SK-N-SH (cell line): ENCODE measurements around the gene GNA15. TPM values are rescaled to one million over a fixed set of nuclear protein-coding genes. Genes with fewer than 3 reads are reported as not detected.

Experiments
- CTCF ChIA-PET: fragments of 300-600, 350-600 bp; formaldehyde crosslinking; extraction: SDS; loops from one replicate; lab custom pipeline; 2021; lab: Yijun Ruan, JAX
- POLR2A ChIA-PET: fragments of 350-600 bp; sonication (Branson Sonifier 250); formaldehyde crosslinking; extraction: SDS; loops from one replicate; lab custom pipeline; 2020; ENCODE audit warnings: antibody characterized with exemption, inconsistent platforms; lab: Yijun Ruan, JAX
- DNase-seq: peaks from one replicate; pipeline ENCODE4 v3.0.0; 2012
- H2AFZ ChIP-seq: fragments of 200-600 bp; sonication (generic); 2 replicates; pipeline ENCODE4 v1.8.1; 2016; ENCODE audit warnings: antibody characterized with exemption, mild to moderate bottlenecking, low read depth
- H3F3A ChIP-seq: fragments of 200-600 bp; sonication (generic); replicated peaks from 2 replicates; pipeline ENCODE3; 2016; ENCODE audit warnings: antibody characterized with exemption, mild to moderate bottlenecking; ENCODE audit not compliant: insufficient read depth
- H3K27ac ChIP-seq, 2 experiments: fragments of 200-500 bp in 1 of 2; fragments of 200-600 bp in 1 of 2; sonication (Bioruptor generic) in 1 of 2; sonication (generic), shearing (Covaris generic) in 1 of 2; 2 replicates each; pipeline versions ENCODE4 v1.5.1 to v1.6.1; 2014 to 2016; ENCODE audit warnings: low read depth in 2 of 2, inconsistent platforms in 1 of 2, low read length in 1 of 2, mild to moderate bottlenecking in 1 of 2, mixed read lengths in 1 of 2
- H3K27me3 ChIP-seq: fragments of 200-600 bp; sonication (generic), shearing (Covaris generic); 2 replicates; pipeline ENCODE4 v1.6.1; 2016; ENCODE audit warnings: mixed run types; ENCODE audit not compliant: insufficient read depth
- H3K36me3 ChIP-seq, 2 experiments: fragments of 200-500 bp in 1 of 2; fragments of 200-600 bp in 1 of 2; sonication (Bioruptor generic) in 1 of 2; sonication (generic) in 1 of 2; replicated peaks in 1 of 2; 2 replicates each; pipeline versions ENCODE3 to v1.5.1; 2014 to 2016; ENCODE audit warnings: low read length in 1 of 2, mild to moderate bottlenecking in 1 of 2; ENCODE audit not compliant: insufficient read depth in 2 of 2, control insufficient read depth in 1 of 2
- H3K4me1 ChIP-seq, 2 experiments: fragments of 200-500 bp in 1 of 2; fragments of 200-600 bp in 1 of 2; sonication (Bioruptor generic) in 1 of 2; sonication (generic), shearing (Covaris generic) in 1 of 2; 2 replicates each; pipeline versions ENCODE4 v1.5.1 to v1.6.1; 2014 to 2016; ENCODE audit warnings: low read depth in 1 of 2, low read length in 1 of 2, mixed run types in 1 of 2; ENCODE audit not compliant: insufficient read depth in 2 of 2, control insufficient read depth in 1 of 2
- H3K4me2 ChIP-seq: fragments of 200-600 bp; sonication (generic), shearing (Covaris generic); 2 replicates; pipeline ENCODE4 v1.6.1; 2017; ENCODE audit warnings: mixed run types
- H3K4me3 ChIP-seq, 2 experiments: fragments of 200-500 bp in 1 of 2; fragments of 200-600 bp in 1 of 2; sonication (Bioruptor generic) in 1 of 2; sonication (generic), shearing (Covaris generic) in 1 of 2; 2 replicates each; pipeline versions ENCODE4 v1.5.1 to v1.8.1; 2014 to 2016; ENCODE audit warnings: low read depth in 2 of 2, inconsistent platforms in 1 of 2, low read length in 1 of 2, mild to moderate bottlenecking in 1 of 2, mixed read lengths in 1 of 2, moderate library complexity in 1 of 2
- H3K79me2 ChIP-seq: fragments of 200-600 bp; sonication (generic); 2 replicates; pipeline ENCODE4 v1.8.1; 2017; ENCODE audit warnings: mild to moderate bottlenecking; ENCODE audit not compliant: insufficient read depth
- H3K9ac ChIP-seq: fragments of 200-600 bp; sonication (generic); 2 replicates; pipeline ENCODE4 v1.6.1; 2017; ENCODE audit warnings: mixed run types
- H3K9me2 ChIP-seq: fragments of 200-600 bp; sonication (generic); 2 replicates; pipeline ENCODE4 v1.6.1; 2017; ENCODE audit warnings: mixed run types
- H3K9me3 ChIP-seq: fragments of 200-600 bp; sonication (generic); 2 replicates; pipeline ENCODE4 v1.6.1; 2017; ENCODE audit warnings: mixed run types, mild to moderate bottlenecking, moderate library complexity
- H4K20me1 ChIP-seq: fragments of 200-600 bp; sonication (generic); 2 replicates; pipeline ENCODE4 v1.6.1; 2017; ENCODE audit warnings: mild to moderate bottlenecking, mixed run types; ENCODE audit not compliant: insufficient read depth
- CTCF ChIP-seq: fragments of 200-600 bp; sonication (generic); IDR thresholded peaks from 2 replicates; pipeline ENCODE4 v1.6.1; 2017; ENCODE audit warnings: antibody characterized with exemption, mild to moderate bottlenecking, moderate library complexity
- EP300 ChIP-seq, 2 experiments: IDR thresholded peaks; 2 replicates each; pipeline versions ENCODE4 v1.4.0 to v1.6.1; 2012; ENCODE audit warnings: borderline replicate concordance in 1 of 2, low read depth in 1 of 2, low read length in 1 of 2
- FOXJ3 ChIP-seq: sonication (generic); formaldehyde crosslinking; IDR thresholded peaks from 2 replicates; pipeline ENCODE4 v1.5.1; 2020; ENCODE audit warnings: mild to moderate bottlenecking, missing genetic modification reagents
- GABPA ChIP-seq: IDR thresholded peaks from 2 replicates; pipeline ENCODE4 v1.4.0; 2012; ENCODE audit warnings: low read depth, mild to moderate bottlenecking
- GATA2 ChIP-seq: sonication (generic); formaldehyde crosslinking; IDR thresholded peaks from 2 replicates; pipeline ENCODE4 v1.5.0; 2020; ENCODE audit warnings: mild to moderate bottlenecking, missing genetic modification reagents
- MAX ChIP-seq: IDR thresholded peaks from 2 replicates; pipeline ENCODE4 v1.4.0; 2012; ENCODE audit warnings: low read depth
- MEF2A ChIP-seq: IDR thresholded peaks from 2 replicates; pipeline ENCODE4 v1.4.0; 2012; ENCODE audit warnings: low read depth, borderline replicate concordance
- MXI1 ChIP-seq: IDR thresholded peaks from 2 replicates; pipeline ENCODE4 v1.6.1; 2012; ENCODE audit warnings: mild to moderate bottlenecking, low read depth, low read length, improper control_type of control experiment
- PBX3 ChIP-seq: IDR thresholded peaks from 2 replicates; pipeline ENCODE4; 2012
- RAD21 ChIP-seq: IDR thresholded peaks from 2 replicates; pipeline ENCODE4 v1.6.1; 2012; ENCODE audit warnings: mild to moderate bottlenecking, low read length
- RCOR1 ChIP-seq: fragments of 150-350 bp; IDR thresholded peaks from 2 replicates; pipeline ENCODE4 v1.6.1; 2017; ENCODE audit warnings: antibody characterized with exemption, low read length
- SIN3A ChIP-seq: IDR thresholded peaks from 2 replicates; pipeline ENCODE4 v1.6.1; 2012; ENCODE audit warnings: low read depth, mild to moderate bottlenecking, low read length, moderate library complexity, borderline replicate concordance
- SMC3 ChIP-seq: IDR thresholded peaks from 2 replicates; pipeline ENCODE4 v1.6.1; 2012; ENCODE audit warnings: low read depth, low read length, improper control_type of control experiment
- TAF1 ChIP-seq: IDR thresholded peaks from 2 replicates; pipeline ENCODE4 v1.6.1; 2012; ENCODE audit warnings: low read depth, mild to moderate bottlenecking, low read length, moderate library complexity, borderline replicate concordance
- TCF12 ChIP-seq: IDR thresholded peaks from 2 replicates; pipeline ENCODE4 v1.4.0; 2012
- USF1 ChIP-seq: IDR thresholded peaks from 2 replicates; pipeline ENCODE4 v1.4.0; 2012; ENCODE audit warnings: low read depth, borderline replicate concordance
- WGBS: methylation state at CpG from one replicate; pipeline ENCODE4 v1.1.6; 2017; ENCODE audit warnings: low lambda C conversion rate; 5-methylcytosine and 5-hydroxymethylcytosine counted together
- polyA plus RNA-seq, 3 experiments: library from polyadenylated mRNA; depleted of rRNA; stranded (reverse); fragments of >200 nt; gene quantifications; 2 replicates each; pipeline ENCODE4 v1.2.3, GENCODE V29; 2012

The GNA15 gene
- polyA plus RNA-seq, 1 of the 3 experiments (the other 2 are of a cell fraction): 0.05 TPM

- H3K9me2 ChIP-seq: no peaks in the 10 kb centered on the region
- no peak overlapping the region for H2AFZ ChIP-seq
- no peaks in the 10 kb centered on the region for H3K36me3 ChIP-seq
- no peak overlapping the region for H3K4me2 ChIP-seq
- DNase-seq: no peak
- no peaks in the 10 kb centered on the region for H3K9me3 ChIP-seq
- H3K27ac ChIP-seq: no peak overlapping the region
- H3K4me3 ChIP-seq: peak overlapping the region in 1 of 2 experiments; percentile 23; a peak in 1 of 4 replicates
- no peaks in the 10 kb centered on the region for H3K79me2 ChIP-seq
- WGBS: 84% methylated on average over 16 of the region's 20 CpGs
- TF ChIP-seq GATA2: no peak
- no peak for TF ChIP-seq FOXJ3 (CRISPR knock-in tag)
- no peak for TF ChIP-seq RCOR1
- TF ChIP-seq SIN3A: no peak
- TF ChIP-seq CTCF: no peak
- TF ChIP-seq RAD21: no peak
- TF ChIP-seq EP300 (IDR thresholded peaks at IDR 0.05; ENCODE audit: borderline replicate concordance in 1 of 2, low read depth in 1 of 2, low read length in 1 of 2): no peak
- no peak for TF ChIP-seq MEF2A
- no peak for TF ChIP-seq PBX3
- no peak for TF ChIP-seq GABPA
- TF ChIP-seq MAX: no peak
- TF ChIP-seq TAF1: no peak
- TF ChIP-seq, all 33 proteins: peak for 0
- CTCF ChIA-PET: interaction anchor here (0.7 to 6.0 kb wide), 7 partner anchors 14 to 183 kb away, joined by 3 to 31 read pairs (median 4); no protein-coding TSS in a partner anchor
- POLR2A ChIA-PET: no interaction called here
- Histone ChIP-seq H3K9ac (no peak overlapping the region), H4K20me1 (no peaks in the 10 kb centered on the region), H3F3A (peaks cover 24% of the 10 kb centered on the region), H3K4me1 (peaks cover 0 to 16% of the 10 kb centered on the region in 2 experiments; a peak in 1 of 4 replicates), H3K27me3 (no peaks in the 10 kb centered on the region)
Measured at GRCh38 chr19:3145909-3146676, 10.3 kb downstream of the GNA15 start.

DNA sequence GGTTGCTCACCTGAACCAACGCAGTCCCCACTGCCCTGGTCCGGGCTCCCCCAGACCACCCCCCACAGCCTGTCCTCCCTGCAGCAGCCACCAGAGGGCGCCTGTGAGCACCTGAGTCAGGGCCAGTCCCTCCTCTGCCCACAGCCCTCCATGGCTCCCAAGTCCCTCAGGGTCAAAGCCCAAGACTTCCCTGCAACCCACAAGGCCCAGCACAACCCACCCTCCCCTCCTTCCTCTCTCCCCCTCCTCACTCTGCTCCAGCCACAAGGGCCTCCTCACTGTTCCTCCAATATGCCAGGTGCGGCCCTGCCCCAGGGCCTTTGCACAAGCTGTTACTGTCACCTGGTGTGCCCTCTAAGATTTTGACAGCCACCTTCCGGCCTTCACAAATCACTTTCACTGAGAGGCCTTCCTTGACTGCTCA is 10.9 kb downstream of the GNA15 start:
- TF ChIP-seq CTCF (peak; percentile 93), SMC3 (peak; percentile 47), RAD21 (peak; percentile 22; the same call in 1 of the 2 replicates), USF1 (no peak), MXI1 (no peak), TCF12 (no peak)
- H3K4me1 ChIP-seq: peaks cover 0 to 13% of the 10 kb centered on the region in 2 experiments; a peak in 1 of 4 replicates
- no peaks in the 10 kb centered on the region for H3K27me3 ChIP-seq
- no peaks in the 10 kb centered on the region for H3K79me2 ChIP-seq
- peak; percentile 79 for DNase-seq
- H3K27ac ChIP-seq: no peak overlapping the region
- H3K36me3 ChIP-seq: no peaks in the 10 kb centered on the region
- ChIA-PET CTCF (interaction anchor here (0.7 to 6.0 kb wide), 7 partner anchors 14 to 42 kb away, joined by 3 to 31 read pairs (median 4); no protein-coding TSS in a partner anchor), POLR2A (no interaction called here)
- H2AFZ ChIP-seq: no peak overlapping the region
- H3K9ac ChIP-seq: no peak overlapping the region
- H3K4me2 ChIP-seq: no peak overlapping the region
- no peaks in the 10 kb centered on the region for H3K9me2 ChIP-seq
- H4K20me1 ChIP-seq: no peaks in the 10 kb centered on the region
- peak overlapping the region in 1 of 2 experiments; percentile 23; a peak in 1 of 4 replicates for H3K4me3 ChIP-seq
- peaks cover 18% of the 10 kb centered on the region for H3F3A ChIP-seq
- no peaks in the 10 kb centered on the region for H3K9me3 ChIP-seq
- 46% methylated on average over 5 of the region's 5 CpGs for WGBS
